PC-9 (cell line): ENCODE measurements around the gene LAMTOR3. TPM values are rescaled to one million over a fixed set of nuclear protein-coding genes. Genes with fewer than 3 reads are reported as not detected.

ENCODE experiments used
- BruUV-seq: library from RNA; stranded (reverse); fragments of 400-500 nt; replicated peaks from 2 replicates; lab custom pipeline; 2021; lab: Mats Ljungman, UMichigan
- CTCF ChIA-PET: fragments of 300-600 bp; sonication (Branson Sonifier 250); formaldehyde crosslinking; loops from one replicate; lab custom pipeline; 2022; ENCODE audit warnings: antibody characterized with exemption; lab: Charles Lee
- POLR2A ChIA-PET: fragments of 300-600 bp; sonication (Branson Sonifier 250); formaldehyde crosslinking; loops from one replicate; lab custom pipeline; 2022; ENCODE audit warnings: antibody characterized with exemption; ENCODE audit not compliant: unreplicated experiment; lab: Charles Lee
- DNase-seq, 2 experiments: peaks; one replicate each; pipeline versions ENCODE4 v3.0.0 to v3.0.0-alpha.2; 2015 to 2022; ENCODE audit warnings: mixed read lengths in 1 of 2
- H2AFZ ChIP-seq: fragments of 200-600 bp; sonication (generic); 2 replicates; pipeline ENCODE4 v1.8.1; 2017; ENCODE audit warnings: antibody characterized with exemption
- H3F3A ChIP-seq: fragments of 200-600 bp; sonication (generic); 2 replicates; pipeline ENCODE4 v1.8.1; 2017; ENCODE audit warnings: antibody characterized with exemption, mild to moderate bottlenecking, low read depth; ENCODE audit not compliant: insufficient read depth
- H3K27ac ChIP-seq: fragments of 200-600 bp; sonication (generic); 2 replicates; pipeline ENCODE4 v1.6.1; 2016; ENCODE audit warnings: mixed run types
- H3K27me3 ChIP-seq: fragments of 200-600 bp; sonication (generic); 2 replicates; pipeline ENCODE4 v1.6.1; 2016; ENCODE audit warnings: low read depth, mixed run types; ENCODE audit not compliant: insufficient read depth
- H3K36me3 ChIP-seq: fragments of 200-600 bp; sonication (generic); 2 replicates; pipeline ENCODE4 v1.6.1; 2016; ENCODE audit warnings: low read depth, mixed run types
- H3K4me1 ChIP-seq: fragments of 200-600 bp; sonication (generic); replicated peaks from 2 replicates; pipeline ENCODE4 v1.6.1; 2016; ENCODE audit warnings: mixed run types; ENCODE audit not compliant: insufficient read depth
- H3K4me2 ChIP-seq: fragments of 200-600 bp; sonication (generic); 2 replicates; pipeline ENCODE4 v1.6.1; 2017; ENCODE audit warnings: mixed run types
- H3K4me3 ChIP-seq: fragments of 200-600 bp; sonication (generic); 2 replicates; pipeline ENCODE4 v1.6.1; 2016; ENCODE audit warnings: mixed run types
- H3K79me2 ChIP-seq: fragments of 200-600 bp; sonication (generic); 2 replicates; pipeline ENCODE4 v1.6.1; 2017; ENCODE audit warnings: low read depth, mixed run types
- H3K9me2 ChIP-seq: fragments of 200-600 bp; sonication (generic); 2 replicates; pipeline ENCODE4 v1.8.1; 2017; ENCODE audit warnings: mild to moderate bottlenecking; ENCODE audit not compliant: insufficient read depth
- H3K9me3 ChIP-seq: fragments of 200-600 bp; sonication (generic); 2 replicates; pipeline ENCODE4 v1.8.1; 2016; ENCODE audit warnings: low read depth; ENCODE audit not compliant: insufficient read depth
- H4K20me1 ChIP-seq: fragments of 200-600 bp; sonication (generic); 2 replicates; pipeline ENCODE4 v1.8.1; 2017; ENCODE audit not compliant: insufficient read depth
- CTCF ChIP-seq: fragments of 200-600 bp; sonication (generic); conservative IDR thresholded peaks from 2 replicates; pipeline ENCODE4 v1.6.1; 2017; ENCODE audit warnings: mixed run types, antibody characterized with exemption, mild to moderate bottlenecking, moderate library complexity
- EZH2 ChIP-seq: fragments of 200-600 bp; sonication (generic); IDR thresholded peaks from 2 replicates; pipeline ENCODE4 v1.8.0; 2017; ENCODE audit warnings: antibody characterized with exemption, low read depth
- intact Hi-C: fragments of 100-400 bp; cut with micrococcal nuclease; formaldehyde crosslinking; loops from one replicate; pipeline ENCODE4 v1.10.0; 2022; ENCODE audit not compliant: unreplicated experiment
- total RNA-seq: library from RNA; stranded (reverse); gene quantifications from 2 replicates; pipeline ENCODE4 v1.2.3, GENCODE V29; 2021

LAMTOR3 gene
- total RNA-seq, 1 experiment from 2014 or later, result 17.4 TPM

GRCh38 chr4:99835942-99836341, 58.3 kb downstream of the LAMTOR3 start:
- H3K79me2 ChIP-seq, result 0 out of 2 replicates have a peak, but pooled peaks cover 7% of the 10 kb centered on the region
- no peak for TF ChIP-seq EZH2
- DNase-seq, result no peak
- no peaks in the 10 kb centered on the region for H3K9me3 ChIP-seq
- no TSS peak for BruUV-seq
- no peaks in the 10 kb centered on the region for H3K27me3 ChIP-seq
- H3K9me2 ChIP-seq, result no peaks in the 10 kb centered on the region
- no peak overlapping the region for H2AFZ ChIP-seq
- no peak overlapping the region for H3K4me2 ChIP-seq
- no peaks in the 10 kb centered on the region for H3K4me1 ChIP-seq
- ChIA-PET POLR2A (no interaction called here), CTCF (no interaction called here)
- H4K20me1 ChIP-seq, result no peaks in the 10 kb centered on the region
- H3F3A ChIP-seq, result no peaks in the 10 kb centered on the region
- no peak overlapping the region for H3K4me3 ChIP-seq
- H3K36me3 ChIP-seq, result peaks cover 6% of the 10 kb centered on the region; the same call in 1 of the 2 replicates
- intact Hi-C loops, result no loop called here
- no peak overlapping the region for H3K27ac ChIP-seq

DNA sequence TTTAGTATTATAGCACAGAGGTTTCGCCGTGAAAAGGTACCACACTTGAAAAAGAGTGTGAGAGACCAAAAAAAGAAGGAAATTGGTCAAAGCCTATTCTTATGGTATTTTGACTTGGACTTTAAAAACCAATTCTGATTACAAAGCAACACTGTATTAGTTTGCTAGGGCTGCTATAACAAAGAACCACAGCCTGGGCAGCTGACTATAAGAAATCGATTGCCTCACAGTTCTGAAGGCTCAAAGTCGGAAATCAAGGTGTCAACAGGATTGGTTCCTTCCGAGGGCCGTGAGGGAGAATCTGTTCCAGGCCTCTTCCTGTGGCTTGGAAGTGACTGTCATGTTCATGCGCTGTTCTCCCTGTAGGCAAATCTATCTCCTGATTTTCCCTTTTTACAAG, 59.7 kb downstream of the LAMTOR3 start:
- Histone ChIP-seq H3K4me3 (no peak overlapping the region), H2AFZ (no peak overlapping the region), H4K20me1 (no peaks in the 10 kb centered on the region), H3K79me2 (peaks cover 12% of the 10 kb centered on the region; the same call in 1 of the 2 replicates), H3K9me2 (no peaks in the 10 kb centered on the region), H3K4me2 (no peak overlapping the region), H3F3A (no peaks in the 10 kb centered on the region), H3K27me3 (no peaks in the 10 kb centered on the region), H3K27ac (no peak overlapping the region), H3K4me1 (no peaks in the 10 kb centered on the region), H3K9me3 (no peaks in the 10 kb centered on the region), H3K36me3 (no peaks in the 10 kb centered on the region)
- no peak for TF ChIP-seq EZH2
- TF ChIP-seq CTCF, result no peak
- intact Hi-C loops, result no loop called here
- DNase-seq, result no peak
- ChIA-PET POLR2A (no interaction called here), CTCF (no interaction called here)
- BruUV-seq, result no TSS peak

- Histone ChIP-seq H3K27me3 (no peaks in the 10 kb centered on the region), H2AFZ (no peak overlapping the region), H4K20me1 (no peaks in the 10 kb centered on the region), H3K9me2 (no peaks in the 10 kb centered on the region), H3F3A (no peaks in the 10 kb centered on the region), H3K4me3 (no peak overlapping the region), H3K27ac (no peak overlapping the region), H3K9me3 (no peaks in the 10 kb centered on the region), H3K79me2 (peaks cover 12% of the 10 kb centered on the region; the same call in 1 of the 2 replicates), H3K4me1 (no peaks in the 10 kb centered on the region), H3K4me2 (no peak overlapping the region), H3K36me3 (no peaks in the 10 kb centered on the region)
- intact Hi-C loops, result no loop called here
- ChIA-PET POLR2A (no interaction called here), CTCF (no interaction called here)
- TF ChIP-seq EZH2 (no peak), CTCF (no peak)
- no peak for DNase-seq
- no TSS peak for BruUV-seq
These were observed 60.5 kb downstream of the LAMTOR3 start for GRCh38 chr4:99833756-99834155.

DNA sequence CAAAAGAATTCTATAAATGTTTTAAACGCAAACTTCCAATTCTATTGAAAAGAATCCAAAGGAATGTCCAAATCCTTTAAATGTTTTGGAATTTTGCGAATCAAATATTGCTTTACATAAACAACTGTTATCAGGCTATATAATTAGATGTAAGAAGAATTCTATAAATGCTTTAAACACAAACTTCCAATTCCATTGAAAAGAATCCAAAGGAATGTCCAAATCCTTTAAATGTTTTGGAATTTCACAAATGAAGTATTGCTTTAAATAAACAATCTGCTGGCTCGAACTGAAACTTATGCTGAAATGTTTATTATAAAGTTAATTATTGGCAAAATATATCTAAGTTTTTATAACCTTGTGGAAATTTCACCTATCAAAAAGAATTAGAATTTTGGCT, 61.5 kb downstream of the LAMTOR3 start:
- intact Hi-C loops, result no loop called here
- CTCF ChIA-PET, result no interaction called here
- POLR2A ChIA-PET, result no interaction called here
- H4K20me1 ChIP-seq, result no peaks in the 10 kb centered on the region
- no peaks in the 10 kb centered on the region for H3K27me3 ChIP-seq
- no peak overlapping the region for H3K27ac ChIP-seq
- peaks cover 12% of the 10 kb centered on the region; the same call in 1 of the 2 replicates for H3K79me2 ChIP-seq
- H3K4me3 ChIP-seq, result no peak overlapping the region
- no peaks in the 10 kb centered on the region for H3K36me3 ChIP-seq
- no peaks in the 10 kb centered on the region for H3K9me2 ChIP-seq
- H3K9me3 ChIP-seq, result no peaks in the 10 kb centered on the region
- BruUV-seq, result no TSS peak
- no peak overlapping the region for H3K4me2 ChIP-seq
- H2AFZ ChIP-seq, result no peak overlapping the region
- no peaks in the 10 kb centered on the region for H3F3A ChIP-seq
- DNase-seq, result no peak
- H3K4me1 ChIP-seq, result peaks cover 2% of the 10 kb centered on the region; the same call in 1 of the 2 replicates
- TF ChIP-seq EZH2, result no peak
- no peak for TF ChIP-seq CTCF
